Right atrium auricular region (tissue), 2 donors: ENCODE results near the gene C12orf54. TPM values are rescaled to one million over a fixed set of nuclear protein-coding genes. Genes with fewer than 3 reads are reported as not detected.
"Not testable (repeated sequence)": the region's sequence is repeated elsewhere in the genome, so short reads cannot be mapped to it uniquely, and the experiment has no call there.

Source experiments
- DNase-seq: peaks from one replicate; pipeline ENCODE4 v3.0.0-alpha.2; 2019; ENCODE audit warnings: low spot score
- H3K27ac ChIP-seq, 2 donors: fragments of 200-600 bp; sonication (generic); 1 replicate in 1 of 2; 2 replicates in 1 of 2; pipeline ENCODE4 v1.5.1; 2016 to 2019
- H3K27me3 ChIP-seq, 2 donors: fragments of 200-600 bp; sonication (generic); one replicate each; pipeline versions ENCODE4 v1.5.1 to v1.6.0; 2017 to 2019
- H3K36me3 ChIP-seq: fragments of 200-600 bp; sonication (generic); one replicate; pipeline ENCODE4 v1.5.1; 2016
- H3K4me1 ChIP-seq, 2 donors: fragments of 200-600 bp; sonication (generic); one replicate each; pipeline versions ENCODE4 v1.5.1 to v1.6.0; 2017 to 2019
- H3K4me3 ChIP-seq, 2 donors: fragments of 200-600 bp; sonication (generic); 1 replicate in 1 of 2; 2 replicates in 1 of 2; pipeline ENCODE4 v1.5.1; 2017 to 2019; ENCODE audit warnings: mild to moderate bottlenecking in 1 of 2, moderate library complexity in 1 of 2
- H3K9me3 ChIP-seq, 2 donors: fragments of 200-600 bp; sonication (generic); one replicate each; pipeline ENCODE4 v1.5.1; 2019
- CTCF ChIP-seq, 2 donors: fragments of 200-600 bp; sonication (generic); IDR thresholded peaks; one replicate each; pipeline ENCODE4 v1.5.1; 2019; ENCODE audit warnings: antibody characterized with exemption in 2 of 2
- total RNA-seq, 2 donors: library from RNA; depleted of rRNA; stranded (reverse); fragments of >200 nt; gene quantifications; one replicate each; pipeline ENCODE4 v1.1.0, GENCODE V29; 2016

The C12orf54 gene
- total RNA-seq, 2 donors from 2014 or later: not detected

GRCh38 chr12:48514728-48515127 is 32.4 kb downstream of the C12orf54 start:
- DNase-seq: no peak
- TF ChIP-seq CTCF (IDR thresholded peaks at IDR 0.05): no peak

GRCh38 chr12:48520381-48520780 is 38.1 kb downstream of the C12orf54 start:
- H3K4me1 ChIP-seq, H3K27ac ChIP-seq, H3K36me3 ChIP-seq, H3K27me3 ChIP-seq, H3K9me3 ChIP-seq, DNase-seq, H3K4me3 ChIP-seq: not testable (repeated sequence)

More at GRCh38 chr12:48514728-48515127, 32.4 kb downstream of the C12orf54 start:
- H3K27me3 ChIP-seq: no peaks in the 10 kb centered on the region
- H3K4me3 ChIP-seq: no peak overlapping the region
- no peaks in the 10 kb centered on the region for H3K36me3 ChIP-seq
- H3K9me3 ChIP-seq: peaks cover 0 to 7% of the 10 kb centered on the region in 2 donors
- no peak overlapping the region for H3K27ac ChIP-seq
- no peaks in the 10 kb centered on the region for H3K4me1 ChIP-seq

- no peaks in the 10 kb centered on the region for H3K4me1 ChIP-seq
- no peak within 1 kb of the TSS for H3K4me3 ChIP-seq
- no peaks in the 10 kb centered on the region for H3K27me3 ChIP-seq
- H3K36me3 ChIP-seq: no peaks in the 10 kb centered on the region
- no peaks in the 10 kb centered on the region for H3K9me3 ChIP-seq
- no peak for TF ChIP-seq CTCF (IDR thresholded peaks at IDR 0.05)
- H3K27ac ChIP-seq: no peak within 1 kb of the TSS
- DNase-seq: no peak
Observed at GRCh38 chr12:48525332-48525731, 43.0 kb downstream of the C12orf54 start, which contains the start of gene OR8S1. Gene OR8S1 (plus strand): TSS chr12:48525632. CDS start chr12:48525632, 0 bp downstream.

- H3K27me3 ChIP-seq: no peaks in the 10 kb centered on the region
- H3K36me3 ChIP-seq: no peaks in the 10 kb centered on the region
- no peak for TF ChIP-seq CTCF (IDR thresholded peaks at IDR 0.05)
- no peak overlapping the region for H3K4me3 ChIP-seq
- DNase-seq: no peak
- no peaks in the 10 kb centered on the region for H3K9me3 ChIP-seq
- no peaks in the 10 kb centered on the region for H3K4me1 ChIP-seq
- H3K27ac ChIP-seq: no peak overlapping the region
Observed at GRCh38 chr12:48527891-48528670, 45.8 kb downstream of the C12orf54 start.

GRCh38 chr12:48532601-48533000 is 50.3 kb downstream of the C12orf54 start:
- no peaks in the 10 kb centered on the region for H3K27me3 ChIP-seq
- no peak for DNase-seq
- H3K9me3 ChIP-seq: peaks cover 0 to 7% of the 10 kb centered on the region in 2 donors
- H3K4me1 ChIP-seq: no peaks in the 10 kb centered on the region
- H3K27ac ChIP-seq: no peak overlapping the region
- H3K4me3 ChIP-seq: no peak overlapping the region
- no peak for TF ChIP-seq CTCF (IDR thresholded peaks at IDR 0.05)
- no peaks in the 10 kb centered on the region for H3K36me3 ChIP-seq

GRCh38 chr12:48536602-48537001 is 54.3 kb downstream of the C12orf54 start:
- no peak for TF ChIP-seq CTCF (IDR thresholded peaks at IDR 0.05)
- H3K27me3 ChIP-seq: no peaks in the 10 kb centered on the region
- no peak overlapping the region for H3K4me3 ChIP-seq
- H3K27ac ChIP-seq: no peak overlapping the region
- no peaks in the 10 kb centered on the region for H3K4me1 ChIP-seq
- H3K36me3 ChIP-seq: no peaks in the 10 kb centered on the region
- peaks cover 0 to 7% of the 10 kb centered on the region in 2 donors for H3K9me3 ChIP-seq
- DNase-seq: no peak
